Fibroblast of gingiva (primary cell): ENCODE results near the gene RARG.

Experiments used
- DNase-seq: peaks from one replicate; pipeline ENCODE4 v3.0.0-alpha.2; 2011; ENCODE audit warnings: low read depth

Gene RARG

GRCh38 chr12:53244337-53244736 lies 12.3 kb upstream of the RARG start:
- DNase-seq: no peak

- DNase-seq: no peak
These were observed 9.8 kb upstream of the RARG start for GRCh38 chr12:53241623-53242412.

GRCh38 chr12:53239643-53240258 lies 7.7 kb upstream of the RARG start:
- no peak for DNase-seq

GRCh38 chr12:53236443-53237111 lies 4.6 kb upstream of the RARG start:
- no peak for DNase-seq

- DNase-seq: no peak
These were observed 3.9 kb upstream of the RARG start for GRCh38 chr12:53235742-53236442.

- DNase-seq: no peak
These were observed 3.2 kb upstream of the RARG start for GRCh38 chr12:53235164-53235563.

- no peak for DNase-seq
These were observed 2.4 kb upstream of the RARG start for GRCh38 chr12:53234271-53234914.

GRCh38 chr12:53233671-53234121 lies 1.7 kb upstream of the RARG start:
- peak; percentile 27 for DNase-seq

- DNase-seq: no peak
These were observed 845 bp upstream of the RARG start for GRCh38 chr12:53232646-53233461.

GRCh38 chr12:53231671-53231920 lies 413 bp downstream of the RARG start:
- DNase-seq: no peak

GRCh38 chr12:53230108-53230845 lies 1.7 kb downstream of the RARG start:
- no peak for DNase-seq

GRCh38 chr12:53229454-53229853 lies 2.6 kb downstream of the RARG start:
- no peak for DNase-seq

GRCh38 chr12:53227836-53228235 lies 4.2 kb downstream of the RARG start:
- no peak for DNase-seq

GRCh38 chr12:53227341-53227740 lies 4.7 kb downstream of the RARG start:
- DNase-seq: no peak

GRCh38 chr12:53226815-53227214 lies 5.2 kb downstream of the RARG start:
- DNase-seq: no peak

GRCh38 chr12:53225635-53226424 lies 6.2 kb downstream of the RARG start:
- DNase-seq: no peak

- peak; percentile 66 for DNase-seq
These were observed 6.9 kb downstream of the RARG start for GRCh38 chr12:53224897-53225634.

GRCh38 chr12:53224061-53224896 lies 7.7 kb downstream of the RARG start:
- DNase-seq: no peak
